ES-I3 (cell line): Measurements from ENCODE around the gene GLT6D1.

Experiments
- H3K36me3 ChIP-seq: 2 replicates; pipeline ENCODE4 v1.6.1; 2013; ENCODE audit warnings: mild to moderate bottlenecking, low read length, control low read depth, moderate library complexity; ENCODE audit not compliant: insufficient read depth
- H3K4me1 ChIP-seq: 2 replicates; pipeline ENCODE4 v1.6.1; 2013; ENCODE audit warnings: mild to moderate bottlenecking, control low read depth, low read length; ENCODE audit not compliant: insufficient read depth
- H3K9ac ChIP-seq: 2 replicates; pipeline ENCODE4 v1.6.1; 2013; ENCODE audit warnings: low read depth, mild to moderate bottlenecking, low read length, moderate library complexity
- H3K9me3 ChIP-seq: 2 replicates; pipeline ENCODE4 v1.6.1; 2013; ENCODE audit warnings: mild to moderate bottlenecking, low read length, moderate library complexity; ENCODE audit not compliant: control insufficient read depth, insufficient read depth

Gene GLT6D1

GRCh38 chr9:135622415-135623020 is 16.8 kb downstream of the GLT6D1 start:
- H3K36me3 ChIP-seq: no peaks in the 10 kb centered on the region
- no peak overlapping the region for H3K9ac ChIP-seq
- no peaks in the 10 kb centered on the region for H3K4me1 ChIP-seq
- no peaks in the 10 kb centered on the region; the same call in 1 of the 2 replicates for H3K9me3 ChIP-seq

DNA sequence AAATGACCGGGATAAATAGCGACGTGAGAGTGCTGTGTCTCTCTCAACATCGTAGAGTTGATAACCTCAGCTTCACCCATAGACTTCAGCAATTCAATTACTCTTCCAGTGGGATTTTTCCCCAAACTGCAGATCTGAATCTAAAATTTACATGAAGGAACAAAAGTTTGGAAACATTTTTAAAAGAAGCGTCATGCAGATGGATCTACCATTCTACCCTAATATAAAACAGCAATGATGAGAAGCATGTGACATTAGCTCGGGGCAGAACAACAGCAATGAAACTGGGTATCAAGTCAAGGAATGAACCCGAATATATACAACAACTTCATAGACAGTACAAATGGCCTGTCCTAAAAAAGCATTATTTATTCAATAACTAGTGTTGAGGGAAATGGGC is 18.8 kb downstream of the GLT6D1 start:
- Histone ChIP-seq H3K36me3 (no peaks in the 10 kb centered on the region), H3K9me3 (no peaks in the 10 kb centered on the region), H3K9ac (no peak overlapping the region), H3K4me1 (no peaks in the 10 kb centered on the region)

GRCh38 chr9:135619599-135619886 is 19.8 kb downstream of the GLT6D1 start:
- Histone ChIP-seq H3K9ac (no peak overlapping the region), H3K4me1 (no peaks in the 10 kb centered on the region), H3K9me3 (no peaks in the 10 kb centered on the region), H3K36me3 (no peaks in the 10 kb centered on the region)

- no peaks in the 10 kb centered on the region for H3K36me3 ChIP-seq
- H3K4me1 ChIP-seq: no peaks in the 10 kb centered on the region
- H3K9me3 ChIP-seq: no peaks in the 10 kb centered on the region
- H3K9ac ChIP-seq: no peak overlapping the region
These were observed 20.3 kb downstream of the GLT6D1 start for GRCh38 chr9:135618866-135619598.

DNA sequence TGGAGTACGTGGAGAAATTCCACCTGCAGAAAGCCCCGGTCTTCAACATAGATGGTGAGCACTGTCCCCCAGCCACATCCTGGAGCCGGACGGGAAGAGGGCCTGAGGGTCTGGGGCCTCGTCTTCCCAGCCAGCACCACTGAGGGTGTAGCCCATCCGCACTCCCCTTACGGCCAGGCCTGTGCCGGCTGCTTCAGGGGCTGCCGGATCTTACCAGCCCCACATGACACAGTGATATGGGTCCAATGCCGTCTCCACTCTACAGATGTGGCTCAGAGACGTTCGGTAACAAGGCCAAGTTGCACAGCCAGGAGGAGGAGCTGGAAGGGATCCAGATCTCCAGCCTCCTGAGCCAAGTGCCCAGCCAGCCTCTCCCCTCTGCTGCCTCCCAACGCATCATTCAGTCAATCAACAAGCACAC is 21.3 kb downstream of the GLT6D1 start:
- Histone ChIP-seq H3K9me3 (no peaks in the 10 kb centered on the region), H3K9ac (no peak overlapping the region), H3K4me1 (no peaks in the 10 kb centered on the region), H3K36me3 (no peaks in the 10 kb centered on the region)

DNA sequence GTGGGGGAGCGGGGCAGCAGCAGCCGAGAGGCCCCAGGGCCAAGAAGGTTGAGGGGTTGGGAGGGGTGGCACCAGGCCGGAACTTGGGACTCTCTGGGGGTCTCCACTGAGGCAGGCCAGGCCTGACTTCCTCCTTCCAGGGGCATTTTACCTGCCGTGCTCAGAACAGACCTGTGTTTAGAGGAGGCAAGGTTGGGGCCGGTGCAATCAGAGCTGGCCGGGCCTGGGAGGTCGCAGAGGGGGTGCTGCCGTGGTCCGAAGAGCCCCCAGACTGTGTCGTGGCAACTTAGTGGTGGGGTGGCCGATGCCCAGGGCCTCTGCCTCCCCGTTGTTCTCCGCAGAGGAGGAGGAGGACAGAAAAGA is 21.8 kb downstream of the GLT6D1 start:
- no peaks in the 10 kb centered on the region for H3K4me1 ChIP-seq
- H3K36me3 ChIP-seq: no peaks in the 10 kb centered on the region
- H3K9ac ChIP-seq: no peak overlapping the region
- no peaks in the 10 kb centered on the region for H3K9me3 ChIP-seq

- H3K36me3 ChIP-seq: no peaks in the 10 kb centered on the region
- no peaks in the 10 kb centered on the region for H3K4me1 ChIP-seq
- no peaks in the 10 kb centered on the region for H3K9me3 ChIP-seq
- no peak overlapping the region for H3K9ac ChIP-seq
These were observed 22.5 kb downstream of the GLT6D1 start for GRCh38 chr9:135616619-135617537.

GRCh38 chr9:135615666-135616618 is 23.4 kb downstream of the GLT6D1 start:
- H3K4me1 ChIP-seq: no peaks in the 10 kb centered on the region
- no peaks in the 10 kb centered on the region for H3K36me3 ChIP-seq
- H3K9me3 ChIP-seq: no peaks in the 10 kb centered on the region
- H3K9ac ChIP-seq: no peak overlapping the region

DNA sequence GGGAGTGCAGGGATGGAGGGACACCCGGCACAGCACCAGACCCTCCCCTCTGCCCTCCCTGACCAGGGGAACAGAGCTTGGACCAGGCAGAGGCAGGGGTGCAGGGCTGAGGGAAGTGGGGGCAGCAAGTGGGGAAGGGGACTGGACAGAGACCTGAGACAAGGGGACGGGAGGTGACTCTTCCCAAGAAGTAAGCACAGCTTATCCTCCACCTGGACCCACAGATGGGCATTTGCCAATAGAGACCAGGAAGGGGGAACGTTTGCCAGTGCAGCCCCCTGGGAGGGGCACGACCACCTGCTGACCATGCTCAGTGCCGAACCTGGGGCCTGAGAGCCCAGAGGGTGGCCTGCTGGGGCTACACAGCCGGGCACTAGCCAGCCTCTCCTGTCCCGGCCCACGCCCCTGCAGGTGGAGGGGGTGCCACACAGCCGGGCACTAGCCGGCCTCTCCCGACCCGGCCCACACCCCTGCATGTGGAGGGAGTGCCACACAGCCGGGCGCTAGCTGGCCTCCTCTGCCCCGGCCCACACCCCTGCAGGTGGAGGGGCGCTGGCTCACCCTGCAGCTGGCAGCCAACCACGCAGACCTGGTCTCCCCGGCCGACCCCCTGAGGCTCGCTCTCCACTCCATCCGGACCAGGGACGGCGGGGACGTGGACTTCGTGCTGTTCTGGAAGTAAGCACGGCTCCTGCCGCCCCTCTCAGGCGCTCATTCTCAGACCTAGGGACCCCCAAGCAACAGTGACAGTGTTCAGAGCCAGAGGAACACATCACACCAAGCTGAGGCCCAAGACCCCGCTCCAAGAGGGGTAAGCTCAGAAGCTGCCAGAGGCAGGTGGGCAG is 24.3 kb downstream of the GLT6D1 start:
- Histone ChIP-seq H3K9me3 (no peaks in the 10 kb centered on the region), H3K9ac (no peak overlapping the region), H3K36me3 (no peaks in the 10 kb centered on the region), H3K4me1 (no peaks in the 10 kb centered on the region)

GRCh38 chr9:135613946-135614805 is 25.2 kb downstream of the GLT6D1 start:
- Histone ChIP-seq H3K9me3 (no peaks in the 10 kb centered on the region), H3K9ac (no peak overlapping the region), H3K4me1 (no peaks in the 10 kb centered on the region), H3K36me3 (no peaks in the 10 kb centered on the region)

GRCh38 chr9:135612981-135613910 is 26.1 kb downstream of the GLT6D1 start:
- H3K36me3 ChIP-seq: no peaks in the 10 kb centered on the region
- H3K4me1 ChIP-seq: no peaks in the 10 kb centered on the region
- no peaks in the 10 kb centered on the region for H3K9me3 ChIP-seq
- no peak overlapping the region for H3K9ac ChIP-seq

GRCh38 chr9:135612437-135612836 is 26.9 kb downstream of the GLT6D1 start:
- Histone ChIP-seq H3K36me3 (no peaks in the 10 kb centered on the region), H3K9me3 (no peaks in the 10 kb centered on the region), H3K4me1 (no peaks in the 10 kb centered on the region), H3K9ac (no peak overlapping the region)
